HCT116 (cell line): ENCODE data around the gene SFXN4.

Experiments
- CTCF ChIP-seq, 3 experiments: fragments of 200-600 bp in 1 of 3; sonication (generic) in 1 of 3; IDR thresholded peaks in 2 of 3; conservative IDR thresholded peaks in 1 of 3; 2 replicates each; pipeline ENCODE4 v1.5.1; 2012 to 2017; ENCODE audit warnings: low read depth in 2 of 3, low read length in 2 of 3, antibody characterized with exemption in 1 of 3, borderline replicate concordance in 1 of 3, control low read depth in 1 of 3, mild to moderate bottlenecking in 1 of 3, mixed read lengths in 1 of 3, mixed run types in 1 of 3, moderate library complexity in 1 of 3; ENCODE audit not compliant: insufficient read depth in 1 of 3
- ELF1 ChIP-seq: IDR thresholded peaks from 2 replicates; pipeline ENCODE4 v1.6.1; 2012; ENCODE audit warnings: low read depth, borderline replicate concordance
- EZH2 ChIP-seq: fragments of 200-600 bp; sonication (generic); IDR thresholded peaks from 2 replicates; pipeline ENCODE4 v1.6.1; 2017; ENCODE audit warnings: antibody characterized with exemption, mixed run types
- POLR2A ChIP-seq: IDR thresholded peaks from 2 replicates; pipeline ENCODE4 v1.7.0; 2011; ENCODE audit warnings: borderline replicate concordance; ENCODE audit not compliant: insufficient read depth, insufficient read length; ENCODE audit errors: extremely low read depth
- POLR2AphosphoS5 ChIP-seq: IDR thresholded peaks from 2 replicates; pipeline ENCODE4 v1.6.1; 2011; ENCODE audit warnings: mild to moderate bottlenecking, low read depth, low read length, moderate library complexity
- REST ChIP-seq: IDR thresholded peaks from 2 replicates; pipeline ENCODE4 v1.6.1; 2012; ENCODE audit warnings: low read depth
- SIN3A ChIP-seq: IDR thresholded peaks from 2 replicates; pipeline ENCODE4 v1.6.1; 2012; ENCODE audit warnings: low read depth
- SP1 ChIP-seq: IDR thresholded peaks from 2 replicates; pipeline ENCODE4 v1.6.1; 2012; ENCODE audit warnings: low read depth

- no peak for TF ChIP-seq POLR2AphosphoS5
- TF ChIP-seq CTCF (IDR thresholded peaks at IDR 0.05 in 2 of 3, conservative IDR thresholded peaks at IDR 0.05 in 1 of 3; ENCODE audit: borderline replicate concordance in 1 of 3, insufficient read depth in 1 of 3, low read depth in 2 of 3, low read length in 2 of 3), result no peak
- TF ChIP-seq POLR2A, result no peak
- no peak for TF ChIP-seq SIN3A
- TF ChIP-seq EZH2, result no peak
- no peak for TF ChIP-seq ELF1
- no peak for TF ChIP-seq REST
- TF ChIP-seq SP1, result no peak
Observed at GRCh38 chr10:119100434-119101238, 64.9 kb downstream of the SFXN4 start.
